Measurements from ENCODE around the gene AFF3. TPM values are rescaled to one million over a fixed set of nuclear protein-coding genes. Genes with fewer than 3 reads are reported as not detected.

Gene AFF3
- total RNA-seq, 5 donors from 2014 or later (not counting 1 experiment from before 2014, with no cell fraction given), result 9.9 to 23.5 (median 11.5) TPM

GRCh38 chr2:100034431-100034830 is 108.0 kb downstream of the AFF3 start:
- Mint-ChIP-seq H3K4me1 (peaks cover 0 to 6% (median 0%) of the 10 kb centered on the region in 3 donors), H3K9me3 (peaks cover 4% of the 10 kb centered on the region in 3 donors), H3K27me3 (no peaks in the 10 kb centered on the region), H3K27ac (no peak overlapping the region), H3K36me3 (no peaks in the 10 kb centered on the region), H3K4me3 (no peak overlapping the region)
- Histone ChIP-seq H3K4me3 (ENCODE audit: control insufficient read depth in 1 of 2, extremely low read depth in 1 of 2, low read length in 1 of 2) (no peak overlapping the region), H3K27me3 (replicated peaks in 1 of 2; ENCODE audit: control insufficient read depth in 2 of 2, extremely low read depth in 1 of 2, insufficient read depth in 2 of 2, low read length in 1 of 2) (no peaks in the 10 kb centered on the region), H3K36me3 (ENCODE audit: control insufficient read depth in 2 of 2, extremely low read depth in 1 of 2, insufficient read depth in 1 of 2, low read length in 1 of 2) (no peaks in the 10 kb centered on the region), H3K4me1 (ENCODE audit: control insufficient read depth in 1 of 2, extremely low read depth in 1 of 2, insufficient read depth in 2 of 2, low read length in 2 of 2) (no peaks in the 10 kb centered on the region), H3K9me3 (no peaks in the 10 kb centered on the region), H3K27ac (ENCODE audit: low read length) (no peak overlapping the region)
- CTCF ChIA-PET, result interaction anchor here in 1 of 2 donors (0.7 kb wide), 1 partner anchor 107 kb away, joined by 4 read pairs; no protein-coding TSS in a partner anchor
- WGBS (ENCODE audit: insufficient coverage), result no CpG with 5 or more reads among the region's 1 CpG
- DNase-seq (no peak), ATAC-seq (replicated peaks in 1 of 4) (no peak)
- POLR2A ChIA-PET, result interaction anchor here in 1 of 2 donors (0.7 kb wide), 1 partner anchor 184 kb away, joined by 3 read pairs; no protein-coding TSS in a partner anchor

GRCh38 chr2:100033976-100034375 is 108.4 kb downstream of the AFF3 start:
- no peak overlapping the region for H3K27ac Mint-ChIP-seq
- no peak overlapping the region for H3K27ac ChIP-seq (ENCODE audit: low read length)
- DNase-seq (no peak), ATAC-seq (replicated peaks in 1 of 4) (no peak)
- no peak overlapping the region for H3K4me3 Mint-ChIP-seq
- H3K36me3 Mint-ChIP-seq, result no peaks in the 10 kb centered on the region
- H3K9me3 Mint-ChIP-seq, result peaks cover 4% of the 10 kb centered on the region in 3 donors
- H3K9me3 ChIP-seq, result no peaks in the 10 kb centered on the region
- no peak overlapping the region for H3K4me3 ChIP-seq (ENCODE audit: control insufficient read depth in 1 of 2, extremely low read depth in 1 of 2, low read length in 1 of 2)
- no peaks in the 10 kb centered on the region for H3K36me3 ChIP-seq (ENCODE audit: control insufficient read depth in 2 of 2, extremely low read depth in 1 of 2, insufficient read depth in 1 of 2, low read length in 1 of 2)
- H3K27me3 ChIP-seq (replicated peaks in 1 of 2; ENCODE audit: control insufficient read depth in 2 of 2, extremely low read depth in 1 of 2, insufficient read depth in 2 of 2, low read length in 1 of 2), result no peaks in the 10 kb centered on the region
- 100% methylated on average over 1 of the region's 2 CpGs for WGBS (ENCODE audit: insufficient coverage)
- POLR2A ChIA-PET, result interaction anchor here in 1 of 2 donors (0.7 kb wide), 1 partner anchor 184 kb away, joined by 3 read pairs; no protein-coding TSS in a partner anchor
- CTCF ChIA-PET, result interaction anchor here in 1 of 2 donors (0.7 kb wide), 1 partner anchor 107 kb away, joined by 4 read pairs; no protein-coding TSS in a partner anchor
- H3K4me1 ChIP-seq (ENCODE audit: control insufficient read depth in 1 of 2, extremely low read depth in 1 of 2, insufficient read depth in 2 of 2, low read length in 2 of 2), result no peaks in the 10 kb centered on the region
- no peaks in the 10 kb centered on the region for H3K27me3 Mint-ChIP-seq
- H3K4me1 Mint-ChIP-seq, result peaks cover 0 to 6% (median 0%) of the 10 kb centered on the region in 3 donors

GRCh38 chr2:100031604-100032003 is 110.8 kb downstream of the AFF3 start:
- Histone ChIP-seq H3K9me3 (no peaks in the 10 kb centered on the region), H3K4me1 (ENCODE audit: control insufficient read depth in 1 of 2, extremely low read depth in 1 of 2, insufficient read depth in 2 of 2, low read length in 2 of 2) (no peaks in the 10 kb centered on the region), H3K27ac (ENCODE audit: low read length) (no peak overlapping the region), H3K4me3 (ENCODE audit: control insufficient read depth in 1 of 2, extremely low read depth in 1 of 2, low read length in 1 of 2) (no peak overlapping the region), H3K36me3 (ENCODE audit: control insufficient read depth in 2 of 2, extremely low read depth in 1 of 2, insufficient read depth in 1 of 2, low read length in 1 of 2) (no peaks in the 10 kb centered on the region), H3K27me3 (replicated peaks in 1 of 2; ENCODE audit: control insufficient read depth in 2 of 2, extremely low read depth in 1 of 2, insufficient read depth in 2 of 2, low read length in 1 of 2) (no peaks in the 10 kb centered on the region)
- Mint-ChIP-seq H3K36me3 (no peaks in the 10 kb centered on the region), H3K4me3 (no peak overlapping the region), H3K4me1 (peaks cover 0 to 3% (median 0%) of the 10 kb centered on the region in 3 donors), H3K27me3 (no peaks in the 10 kb centered on the region), H3K9me3 (peaks cover 4% of the 10 kb centered on the region in 3 donors), H3K27ac (no peak overlapping the region)
- POLR2A ChIA-PET, result no interaction called here
- DNase-seq (no peak), ATAC-seq (replicated peaks in 1 of 4) (no peak)
- CTCF ChIA-PET, result interaction anchor here in 1 of 2 donors (1.6 kb wide), 1 partner anchor 16 kb away, joined by 3 read pairs; no protein-coding TSS in a partner anchor
- no CpG with 5 or more reads among the region's 2 CpGs for WGBS (ENCODE audit: insufficient coverage)

GRCh38 chr2:100029460-100029859 is 112.9 kb downstream of the AFF3 start:
- CTCF ChIA-PET, result no interaction called here
- Mint-ChIP-seq H3K27me3 (no peaks in the 10 kb centered on the region), H3K4me1 (no peaks in the 10 kb centered on the region), H3K4me3 (no peak overlapping the region), H3K9me3 (peaks cover 0 to 4% (median 4%) of the 10 kb centered on the region in 3 donors), H3K36me3 (peaks cover 4% of the 10 kb centered on the region), H3K27ac (no peak overlapping the region)
- H3K9me3 ChIP-seq, result no peaks in the 10 kb centered on the region
- DNase-seq (no peak), ATAC-seq (replicated peaks in 1 of 4) (no peak)
- H3K27ac ChIP-seq (ENCODE audit: low read length), result no peak overlapping the region
- no peak overlapping the region for H3K4me3 ChIP-seq (ENCODE audit: control insufficient read depth in 1 of 2, extremely low read depth in 1 of 2, low read length in 1 of 2)
- no peaks in the 10 kb centered on the region for H3K4me1 ChIP-seq (ENCODE audit: control insufficient read depth in 1 of 2, extremely low read depth in 1 of 2, insufficient read depth in 2 of 2, low read length in 2 of 2)
- 97% methylated on average over 6 of the region's 6 CpGs for WGBS (ENCODE audit: insufficient coverage)
- no peaks in the 10 kb centered on the region for H3K27me3 ChIP-seq (replicated peaks in 1 of 2; ENCODE audit: control insufficient read depth in 2 of 2, extremely low read depth in 1 of 2, insufficient read depth in 2 of 2, low read length in 1 of 2)
- POLR2A ChIA-PET, result no interaction called here
- H3K36me3 ChIP-seq (ENCODE audit: control insufficient read depth in 2 of 2, extremely low read depth in 1 of 2, insufficient read depth in 1 of 2, low read length in 1 of 2), result no peaks in the 10 kb centered on the region

- peaks cover 0 to 4% of the 10 kb centered on the region in 2 experiments for H3K27me3 ChIP-seq (replicated peaks in 1 of 2; ENCODE audit: control insufficient read depth in 2 of 2, extremely low read depth in 1 of 2, insufficient read depth in 2 of 2, low read length in 1 of 2)
- Mint-ChIP-seq H3K4me3 (no peak overlapping the region), H3K27ac (no peak overlapping the region), H3K9me3 (no peaks in the 10 kb centered on the region), H3K4me1 (no peaks in the 10 kb centered on the region), H3K27me3 (no peaks in the 10 kb centered on the region), H3K36me3 (peaks cover 4% of the 10 kb centered on the region)
- H3K9me3 ChIP-seq, result no peaks in the 10 kb centered on the region
- H3K27ac ChIP-seq (ENCODE audit: low read length), result no peak overlapping the region
- H3K4me1 ChIP-seq (ENCODE audit: control insufficient read depth in 1 of 2, extremely low read depth in 1 of 2, insufficient read depth in 2 of 2, low read length in 2 of 2), result peaks cover 0 to 3% of the 10 kb centered on the region in 2 experiments
- H3K36me3 ChIP-seq (ENCODE audit: control insufficient read depth in 2 of 2, extremely low read depth in 1 of 2, insufficient read depth in 1 of 2, low read length in 1 of 2), result no peaks in the 10 kb centered on the region
- no CpG with 5 or more reads among the region's 3 CpGs for WGBS (ENCODE audit: insufficient coverage)
- ChIA-PET CTCF (no interaction called here), POLR2A (no interaction called here)
- ATAC-seq (replicated peaks in 1 of 4), result no peak
- no peak for DNase-seq
- no peak overlapping the region for H3K4me3 ChIP-seq (ENCODE audit: control insufficient read depth in 1 of 2, extremely low read depth in 1 of 2, low read length in 1 of 2)
Observed at GRCh38 chr2:100021791-100022340, 120.5 kb downstream of the AFF3 start.

- Mint-ChIP-seq H3K36me3 (no peaks in the 10 kb centered on the region), H3K27me3 (no peaks in the 10 kb centered on the region), H3K27ac (no peak overlapping the region), H3K4me3 (no peak overlapping the region), H3K4me1 (no peaks in the 10 kb centered on the region), H3K9me3 (no peaks in the 10 kb centered on the region)
- Histone ChIP-seq H3K36me3 (ENCODE audit: control insufficient read depth in 2 of 2, extremely low read depth in 1 of 2, insufficient read depth in 1 of 2, low read length in 1 of 2) (no peaks in the 10 kb centered on the region), H3K9me3 (no peaks in the 10 kb centered on the region), H3K27ac (ENCODE audit: low read length) (no peak overlapping the region), H3K27me3 (replicated peaks in 1 of 2; ENCODE audit: control insufficient read depth in 2 of 2, extremely low read depth in 1 of 2, insufficient read depth in 2 of 2, low read length in 1 of 2) (peaks cover 0 to 4% of the 10 kb centered on the region in 2 experiments), H3K4me3 (ENCODE audit: control insufficient read depth in 1 of 2, extremely low read depth in 1 of 2, low read length in 1 of 2) (no peak overlapping the region), H3K4me1 (ENCODE audit: control insufficient read depth in 1 of 2, extremely low read depth in 1 of 2, insufficient read depth in 2 of 2, low read length in 2 of 2) (peaks cover 0 to 3% of the 10 kb centered on the region in 2 experiments)
- ChIA-PET POLR2A (interaction anchor here in 1 of 2 donors (0.6 kb wide), 1 partner anchor 152 kb away, joined by 8 read pairs; no protein-coding TSS in a partner anchor), CTCF (no interaction called here)
- DNase-seq (no peak), ATAC-seq (replicated peaks in 1 of 4) (no peak)
- WGBS (ENCODE audit: insufficient coverage), result 93% methylated on average over 3 of the region's 6 CpGs
Observed at GRCh38 chr2:100019499-100019898, 122.9 kb downstream of the AFF3 start.

Data from T-cell (primary cell).